GM19395 (cell line): ENCODE data around the gene USP13.
"Not testable (repeated sequence)": the region's sequence is repeated elsewhere in the genome, so short reads cannot be mapped to it uniquely, and the experiment has no call there.

Source experiments
- ATAC-seq: cut with Tn5 transposase; IDR thresholded peaks from one replicate; pipeline ENCODE4 v1.9.1; 2021; ENCODE audit warnings: mild to moderate bottlenecking, moderate library complexity; ENCODE audit not compliant: unreplicated experiment

USP13 gene

GRCh38 chr3:179653096-179653797 is 407 bp downstream of the USP13 start:
- peak; percentile 67 for ATAC-seq

- no peak for ATAC-seq
Measured at GRCh38 chr3:179655236-179655635, 2.4 kb downstream of the USP13 start.

GRCh38 chr3:179658606-179659005 is 5.8 kb downstream of the USP13 start:
- ATAC-seq: no peak

GRCh38 chr3:179660872-179661271 is 8.0 kb downstream of the USP13 start:
- ATAC-seq: no peak

GRCh38 chr3:179661777-179662176 is 8.9 kb downstream of the USP13 start:
- no peak for ATAC-seq

- no peak for ATAC-seq
Measured at GRCh38 chr3:179663093-179663492, 10.3 kb downstream of the USP13 start.

- ATAC-seq: no peak
Measured at GRCh38 chr3:179666030-179666429, 13.2 kb downstream of the USP13 start.

GRCh38 chr3:179666436-179667035 is 13.7 kb downstream of the USP13 start:
- no peak for ATAC-seq

GRCh38 chr3:179668429-179668828 is 15.6 kb downstream of the USP13 start:
- no peak for ATAC-seq

- ATAC-seq: no peak
Measured at GRCh38 chr3:179670311-179670710, 17.5 kb downstream of the USP13 start.

GRCh38 chr3:179671309-179671708 is 18.5 kb downstream of the USP13 start:
- no peak for ATAC-seq

GRCh38 chr3:179671747-179672242 is 19.0 kb downstream of the USP13 start:
- no peak for ATAC-seq

- no peak for ATAC-seq
Measured at GRCh38 chr3:179672918-179673317, 20.1 kb downstream of the USP13 start.

GRCh38 chr3:179673523-179673922 is 20.7 kb downstream of the USP13 start:
- ATAC-seq: no peak

- ATAC-seq: no peak
Measured at GRCh38 chr3:179676081-179676480, 23.2 kb downstream of the USP13 start.

- no peak for ATAC-seq
Measured at GRCh38 chr3:179677884-179678283, 25.0 kb downstream of the USP13 start.

- no peak for ATAC-seq
Measured at GRCh38 chr3:179681492-179682263, 28.8 kb downstream of the USP13 start.

- no peak for ATAC-seq
Measured at GRCh38 chr3:179682426-179683080, 29.7 kb downstream of the USP13 start.

- ATAC-seq: not testable (repeated sequence)
Measured at GRCh38 chr3:179683286-179683685, 30.4 kb downstream of the USP13 start.

GRCh38 chr3:179687967-179688535 is 35.2 kb downstream of the USP13 start:
- ATAC-seq: peak; percentile 69

GRCh38 chr3:179688850-179689249 is 36.0 kb downstream of the USP13 start:
- no peak for ATAC-seq
